Activated naive CD8-positive, alpha-beta T cell treated with anti-CD3 and anti-CD28 coated beads, Interleukin-2, amount 50 U/mL, for 16 hours (primary cell): Measurements from ENCODE around the gene PRSS3.
"Not testable (repeated sequence)": the region's sequence is repeated elsewhere in the genome, so short reads cannot be mapped to it uniquely, and the experiment has no call there.

Source experiments
- DNase-seq: peaks from one replicate; pipeline ENCODE4 v3.0.0-alpha.2; 2020; ENCODE audit warnings: low read depth, low spot score

Gene PRSS3

DNA sequence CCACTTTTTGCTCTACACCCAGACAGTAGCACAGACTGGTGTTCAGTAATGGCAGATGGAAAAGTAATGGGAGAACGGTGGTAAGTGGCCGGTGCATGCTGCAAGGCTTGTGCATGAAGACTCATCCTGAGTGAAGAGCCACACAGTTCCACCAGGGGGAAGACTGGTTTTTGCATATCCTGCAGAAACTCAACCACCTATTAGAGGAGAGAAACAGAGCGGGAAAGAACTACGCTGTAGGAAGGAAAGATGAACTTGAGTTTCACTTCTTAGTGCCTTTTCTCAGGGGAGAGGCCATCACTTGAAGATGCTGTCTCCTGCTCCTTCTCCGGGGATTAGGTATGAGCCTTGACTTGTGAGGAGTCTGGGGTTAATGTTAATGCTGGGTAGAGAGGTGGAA is 9.4 kb upstream of the PRSS3 start:
- no peak for DNase-seq

- DNase-seq, result no peak
Observed at GRCh38 chr9:33786681-33787080, 8.7 kb upstream of the PRSS3 start.

DNA sequence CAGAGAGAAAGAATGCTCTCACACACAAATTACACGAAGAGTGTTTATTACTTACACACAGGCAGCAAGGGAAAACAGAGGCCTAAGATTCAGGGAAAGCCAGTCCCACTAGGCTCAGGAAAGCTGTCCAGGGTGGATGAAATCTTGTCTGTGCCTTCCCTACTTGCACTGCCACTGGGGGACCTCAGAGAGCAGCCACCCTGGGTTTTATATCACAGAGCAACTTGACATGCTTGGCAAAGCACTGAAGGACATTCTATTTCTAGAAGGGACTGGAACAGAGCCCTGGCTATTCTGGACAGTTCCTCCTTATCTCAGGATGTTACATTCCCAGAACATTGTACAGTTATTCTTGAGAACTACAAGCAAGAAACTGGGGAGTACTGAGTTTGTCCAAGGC is 7.5 kb upstream of the PRSS3 start:
- no peak for DNase-seq

GRCh38 chr9:33789429-33789828 is 5.9 kb upstream of the PRSS3 start:
- DNase-seq, result not testable (repeated sequence)

- no peak for DNase-seq
Observed at GRCh38 chr9:33791117-33791516, 4.2 kb upstream of the PRSS3 start.

- DNase-seq, result not testable (repeated sequence)
Observed at GRCh38 chr9:33793496-33793895, 1.9 kb upstream of the PRSS3 start.

DNA sequence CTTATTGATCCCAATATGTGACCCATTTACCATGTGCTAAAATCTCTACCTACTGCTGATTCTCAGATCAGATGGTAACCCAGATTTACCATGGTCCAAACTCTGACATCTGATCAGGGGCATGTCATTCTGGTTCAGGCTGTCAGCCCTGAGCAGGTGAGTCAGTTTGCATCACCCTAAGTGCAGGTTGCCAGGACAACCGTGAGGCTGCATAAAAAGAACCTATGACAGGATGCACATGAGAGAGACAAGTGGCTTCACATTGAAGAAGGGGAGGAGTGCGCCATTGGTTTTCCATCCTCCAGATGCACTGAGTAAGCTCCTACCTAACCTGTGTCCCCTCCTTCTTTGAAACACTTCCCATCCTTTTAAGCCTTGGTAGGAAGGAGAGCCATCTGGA is 801 bp upstream of the PRSS3 start:
- DNase-seq, result no peak

- no peak for DNase-seq
Observed at GRCh38 chr9:33795819-33796218, 458 bp downstream of the PRSS3 start.

- DNase-seq, result not testable (repeated sequence)
Observed at GRCh38 chr9:33796679-33797078, 1.3 kb downstream of the PRSS3 start.

GRCh38 chr9:33797837-33798236 is 2.5 kb downstream of the PRSS3 start:
- no peak for DNase-seq

DNA sequence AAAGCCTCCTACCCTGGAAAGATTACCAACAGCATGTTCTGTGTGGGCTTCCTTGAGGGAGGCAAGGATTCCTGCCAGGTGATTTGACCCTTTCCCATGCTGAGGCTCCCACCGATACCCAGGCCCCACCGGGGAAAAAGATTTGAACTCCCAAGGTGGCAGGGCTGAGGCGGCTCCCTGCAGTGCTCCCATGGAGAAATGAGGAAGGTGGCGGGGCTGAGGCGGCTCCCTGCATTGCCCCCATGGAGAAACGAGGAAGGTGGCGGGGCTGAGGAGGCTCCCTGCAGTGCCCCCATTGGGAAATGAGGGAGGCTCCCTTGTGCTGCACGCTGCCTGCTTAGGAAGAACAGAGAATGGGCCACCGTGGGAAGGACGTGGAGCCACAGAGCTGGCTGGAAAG is 3.2 kb downstream of the PRSS3 start:
- no peak for DNase-seq

DNA sequence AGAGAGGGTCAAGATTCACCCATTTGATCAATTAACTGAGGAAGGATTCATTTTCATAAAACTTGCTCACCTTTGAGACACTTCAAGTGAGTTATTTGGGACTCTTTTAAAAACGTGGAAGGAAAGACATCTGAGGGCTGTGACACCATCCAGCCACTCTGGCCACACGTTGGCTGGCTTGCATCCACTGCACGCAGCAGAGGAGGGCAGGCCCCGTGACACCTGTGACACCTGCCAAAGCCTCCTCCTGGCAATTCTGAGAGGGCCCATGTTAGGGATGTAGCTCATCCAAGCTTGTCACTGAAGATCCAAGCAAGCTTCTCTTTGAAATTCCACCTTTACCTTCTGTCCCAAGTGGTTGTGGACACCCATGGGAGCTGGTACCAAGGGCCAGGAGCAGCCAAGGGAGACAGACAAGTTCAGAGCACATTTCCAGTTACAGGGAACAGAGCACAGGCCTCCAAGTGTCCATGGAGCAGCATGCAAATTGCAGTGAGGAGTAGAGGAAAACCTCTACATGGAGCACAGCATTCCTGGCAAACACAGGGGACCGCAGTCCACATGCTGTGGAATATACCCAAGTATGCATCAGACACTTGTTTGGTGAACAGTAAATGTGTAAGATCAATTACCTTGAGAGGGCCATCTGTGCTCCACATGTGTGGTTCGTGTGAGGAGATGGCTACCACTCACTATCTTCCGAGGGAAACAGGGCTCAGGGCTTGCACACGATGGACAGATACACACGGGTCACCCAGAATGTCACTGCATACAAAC is 4.8 kb downstream of the PRSS3 start:
- no peak for DNase-seq

DNA sequence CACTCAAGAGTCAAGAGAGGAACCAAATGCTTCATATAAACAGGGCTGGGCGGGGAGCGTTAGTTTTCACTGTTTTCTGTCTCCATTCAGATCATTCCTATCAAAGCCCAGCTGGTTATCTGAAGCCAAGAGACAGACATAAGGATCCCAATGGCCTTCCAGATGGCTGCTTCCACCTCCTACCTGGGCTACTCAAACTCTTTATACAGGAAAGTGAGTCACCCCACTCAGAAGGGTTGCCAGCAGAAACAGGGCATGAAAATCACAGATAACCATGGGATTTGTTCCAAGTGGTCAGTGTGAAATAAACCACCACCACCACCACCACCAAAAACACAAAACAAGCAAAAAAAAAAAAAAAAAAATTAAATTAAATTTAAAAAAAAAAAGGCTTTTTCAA is 5.5 kb downstream of the PRSS3 start:
- no peak for DNase-seq

DNA sequence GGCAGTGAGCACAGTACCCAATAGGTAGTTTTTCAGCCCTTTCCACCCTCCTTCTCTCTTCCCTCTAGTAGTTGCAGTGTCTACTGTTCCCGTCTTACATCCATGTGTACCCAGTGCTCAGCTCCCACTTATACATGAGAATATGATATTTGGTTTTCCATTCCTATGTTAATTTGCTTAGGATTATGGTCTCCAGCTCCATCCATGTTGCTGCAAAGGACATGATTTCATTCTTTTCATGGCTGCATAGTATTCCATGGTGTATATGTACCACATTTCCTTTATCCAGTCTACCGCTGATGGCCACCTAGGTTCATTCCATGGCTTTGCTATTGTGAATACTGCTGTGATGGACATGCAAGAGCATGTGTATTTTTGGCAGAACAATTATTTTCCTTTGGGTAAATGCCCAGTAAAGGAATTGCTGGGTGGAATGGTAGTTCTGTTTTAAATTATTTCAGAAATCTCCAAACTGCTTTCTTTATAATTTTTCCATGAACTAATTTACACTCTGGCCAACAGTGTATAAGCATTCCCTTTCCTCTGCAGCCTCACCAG is 6.7 kb downstream of the PRSS3 start:
- DNase-seq, result not testable (repeated sequence)

GRCh38 chr9:33804196-33804595 is 8.8 kb downstream of the PRSS3 start:
- DNase-seq, result not testable (repeated sequence)

DNA sequence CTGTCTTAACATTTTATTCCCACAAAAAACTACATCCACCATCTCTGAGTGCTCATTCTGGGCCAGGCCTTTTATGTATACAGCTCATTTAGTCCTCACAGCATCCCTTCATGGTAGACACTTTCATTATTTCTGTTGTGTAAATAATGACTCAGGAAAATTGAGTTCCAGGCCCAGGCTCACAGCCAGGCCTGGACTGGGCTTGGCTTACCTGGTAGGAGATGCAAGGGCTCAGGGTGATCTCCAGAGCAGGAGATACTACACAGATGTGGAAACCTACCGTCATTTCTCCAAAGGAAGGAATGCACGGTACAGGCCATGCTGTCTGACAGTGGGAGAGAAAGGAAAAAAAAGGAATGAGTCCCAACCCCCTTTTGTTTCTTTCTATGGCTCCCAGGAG is 11.8 kb downstream of the PRSS3 start:
- not testable (repeated sequence) for DNase-seq

GRCh38 chr9:33808979-33809322 is 13.6 kb downstream of the PRSS3 start:
- DNase-seq, result not testable (repeated sequence)

DNA sequence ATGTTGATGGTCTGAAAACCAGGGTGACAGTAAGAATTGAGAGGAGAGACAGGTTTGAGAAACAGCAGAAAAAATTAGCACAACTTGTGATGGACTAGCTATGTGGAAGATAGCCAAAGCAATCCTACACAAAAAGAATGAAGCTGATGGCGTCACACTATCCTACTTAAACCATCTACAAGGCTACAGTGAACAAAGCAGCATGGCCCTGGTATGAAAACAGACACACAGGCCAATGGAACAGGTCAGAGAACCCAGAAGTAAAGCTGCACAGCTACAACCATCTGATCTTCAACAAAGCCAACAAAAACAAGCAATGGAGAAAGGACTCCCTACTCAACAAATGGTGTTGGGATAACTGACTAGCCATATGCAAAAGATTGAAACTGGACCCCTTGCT is 14.1 kb downstream of the PRSS3 start:
- DNase-seq, result no peak

GRCh38 chr9:33813712-33814641 is 18.6 kb downstream of the PRSS3 start:
- DNase-seq, result no peak

DNA sequence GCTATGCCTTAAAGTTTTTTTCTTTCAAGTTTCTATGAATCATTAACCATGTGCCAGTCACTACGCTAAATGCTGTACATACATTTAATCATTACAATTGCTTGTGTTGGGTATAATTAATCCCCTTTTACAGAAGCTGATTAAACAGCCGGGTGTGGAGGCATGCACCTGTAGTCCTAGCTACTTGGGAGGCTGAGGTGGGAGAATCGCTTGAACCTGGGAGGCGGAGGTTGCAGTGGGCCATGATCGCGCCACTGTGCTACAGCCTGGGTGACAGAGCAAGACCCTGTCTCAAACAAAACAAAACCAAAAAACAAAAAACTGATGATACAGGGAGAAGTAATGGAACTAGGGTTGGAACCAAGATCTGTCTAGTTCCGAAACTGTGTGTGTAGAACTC is 20.4 kb downstream of the PRSS3 start:
- DNase-seq, result no peak

- peak; percentile 87 for DNase-seq
Observed at GRCh38 chr9:33816327-33817252, 21.2 kb downstream of the PRSS3 start, which contains the start of gene UBE2R2. Gene UBE2R2 (plus strand): TSS chr9:33817160. CDS start chr9:33817758, 598 bp downstream.
